ENCODE data around the gene CD83. TPM values are rescaled to one million over a fixed set of nuclear protein-coding genes. Genes with fewer than 3 reads are reported as not detected.
A peak's percentile ranks its signal among the peaks of the same experiment; 100 is the strongest.

CD83 gene
- total and polyA plus RNA-seq, 2 experiments from 2014 or later, result 3.3 to 4.7 TPM

DNA sequence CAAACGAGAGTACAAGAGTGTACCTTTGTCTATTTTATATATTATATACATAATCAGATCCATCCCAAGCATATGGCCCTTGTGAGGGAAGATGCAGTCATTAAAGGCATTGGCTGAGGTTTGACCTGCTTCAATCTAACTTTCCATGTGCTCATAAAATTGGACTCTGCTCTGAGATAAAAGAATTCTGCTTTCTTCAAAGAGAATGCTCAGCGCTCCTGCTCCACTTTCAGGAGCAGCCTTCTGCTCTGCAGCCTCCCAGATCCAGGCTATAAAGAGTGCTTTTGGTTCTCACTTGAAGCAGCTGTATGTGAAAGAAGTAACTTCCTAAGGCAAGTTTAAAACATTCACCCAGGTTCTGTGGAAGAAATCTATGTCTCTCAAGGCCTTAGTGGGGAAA, 45.3 kb downstream of the CD83 start:
- TF ChIP-seq, protein P1, sequence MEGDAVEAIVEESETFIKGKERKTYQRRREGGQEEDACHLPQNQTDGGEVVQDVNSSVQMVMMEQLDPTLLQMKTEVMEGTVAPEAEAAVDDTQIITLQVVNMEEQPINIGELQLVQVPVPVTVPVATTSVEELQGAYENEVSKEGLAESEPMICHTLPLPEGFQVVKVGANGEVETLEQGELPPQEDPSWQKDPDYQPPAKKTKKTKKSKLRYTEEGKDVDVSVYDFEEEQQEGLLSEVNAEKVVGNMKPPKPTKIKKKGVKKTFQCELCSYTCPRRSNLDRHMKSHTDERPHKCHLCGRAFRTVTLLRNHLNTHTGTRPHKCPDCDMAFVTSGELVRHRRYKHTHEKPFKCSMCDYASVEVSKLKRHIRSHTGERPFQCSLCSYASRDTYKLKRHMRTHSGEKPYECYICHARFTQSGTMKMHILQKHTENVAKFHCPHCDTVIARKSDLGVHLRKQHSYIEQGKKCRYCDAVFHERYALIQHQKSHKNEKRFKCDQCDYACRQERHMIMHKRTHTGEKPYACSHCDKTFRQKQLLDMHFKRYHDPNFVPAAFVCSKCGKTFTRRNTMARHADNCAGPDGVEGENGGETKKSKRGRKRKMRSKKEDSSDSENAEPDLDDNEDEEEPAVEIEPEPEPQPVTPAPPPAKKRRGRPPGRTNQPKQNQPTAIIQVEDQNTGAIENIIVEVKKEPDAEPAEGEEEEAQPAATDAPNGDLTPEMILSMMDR (IDR thresholded peaks at IDR 0.05; ENCODE audit: low read depth, low read length), result no peak

DNA sequence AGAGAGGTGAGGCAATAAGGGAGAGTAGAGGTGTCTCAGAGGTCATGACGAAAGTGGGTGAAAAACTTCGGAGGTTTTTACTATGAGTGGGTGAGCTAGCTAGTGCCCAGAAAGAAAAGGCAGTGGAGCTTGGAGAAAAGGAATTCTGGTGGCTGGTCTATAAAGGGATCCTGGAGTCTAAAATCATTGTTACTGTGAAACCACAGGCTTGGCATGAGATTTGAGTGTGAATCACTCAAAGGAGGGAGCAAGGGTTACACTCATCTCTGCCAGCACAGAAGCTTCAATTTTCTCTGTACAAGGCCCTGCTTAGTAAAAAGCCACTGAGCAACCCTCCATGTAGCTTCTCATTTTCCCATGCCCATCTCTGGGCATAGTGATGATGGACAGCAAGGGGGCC, 47.5 kb downstream of the CD83 start:
- Histone ChIP-seq H3K9me3 (ENCODE audit: low read depth) (no peaks in the 10 kb centered on the region), H3K27me3 (peaks cover 5% of the 10 kb centered on the region), H3K36me3 (no peaks in the 10 kb centered on the region), H3K4me1 (ENCODE audit: low read depth) (no peaks in the 10 kb centered on the region), H3K27ac (no peak overlapping the region), H3K4me3 (no peak overlapping the region)
- TF ChIP-seq, protein P1 (IDR thresholded peaks at IDR 0.05; ENCODE audit: low read depth, low read length), result no peak
- DNase-seq (ENCODE audit: low read depth in 1 of 2, low spot score in 1 of 2), result peak in 1 of 2 donors; percentile 83

More for the DNA sequence above, 45.3 kb downstream of the CD83 start:
- Histone ChIP-seq H3K36me3 (no peaks in the 10 kb centered on the region), H3K4me1 (ENCODE audit: low read depth) (no peaks in the 10 kb centered on the region), H3K4me3 (no peak overlapping the region), H3K9me3 (ENCODE audit: low read depth) (no peaks in the 10 kb centered on the region), H3K27me3 (peaks cover 5% of the 10 kb centered on the region), H3K27ac (no peak overlapping the region)
- DNase-seq (ENCODE audit: low read depth in 1 of 2, low spot score in 1 of 2), result no peak

DNA sequence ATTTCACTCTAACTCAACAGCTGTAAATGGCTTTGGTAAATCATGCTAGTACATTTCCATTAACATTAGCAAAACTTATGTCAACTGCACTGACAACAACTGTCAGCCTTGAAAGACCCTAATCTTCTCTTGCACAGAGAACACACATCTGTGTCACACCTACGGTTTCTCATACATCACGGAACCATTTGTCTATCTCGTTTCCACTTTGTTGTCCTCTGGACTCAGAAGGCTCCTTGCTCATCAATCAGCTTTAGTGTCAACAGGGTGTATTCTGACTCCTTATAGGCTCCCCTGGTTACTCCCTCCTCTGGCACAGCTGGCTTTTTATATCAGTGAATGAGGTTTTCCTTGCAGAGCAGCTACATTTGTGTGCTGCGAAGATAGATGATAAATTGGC, 49.3 kb downstream of the CD83 start:
- Histone ChIP-seq H3K27me3 (peaks cover 5% of the 10 kb centered on the region), H3K36me3 (no peaks in the 10 kb centered on the region), H3K4me3 (no peak overlapping the region), H3K9me3 (ENCODE audit: low read depth) (no peaks in the 10 kb centered on the region), H3K27ac (no peak overlapping the region), H3K4me1 (ENCODE audit: low read depth) (no peaks in the 10 kb centered on the region)
- TF ChIP-seq, protein P1 (IDR thresholded peaks at IDR 0.05; ENCODE audit: low read depth, low read length), result no peak
- DNase-seq (ENCODE audit: low read depth in 1 of 2, low spot score in 1 of 2), result peak in 1 of 2 donors; percentile 23

DNA sequence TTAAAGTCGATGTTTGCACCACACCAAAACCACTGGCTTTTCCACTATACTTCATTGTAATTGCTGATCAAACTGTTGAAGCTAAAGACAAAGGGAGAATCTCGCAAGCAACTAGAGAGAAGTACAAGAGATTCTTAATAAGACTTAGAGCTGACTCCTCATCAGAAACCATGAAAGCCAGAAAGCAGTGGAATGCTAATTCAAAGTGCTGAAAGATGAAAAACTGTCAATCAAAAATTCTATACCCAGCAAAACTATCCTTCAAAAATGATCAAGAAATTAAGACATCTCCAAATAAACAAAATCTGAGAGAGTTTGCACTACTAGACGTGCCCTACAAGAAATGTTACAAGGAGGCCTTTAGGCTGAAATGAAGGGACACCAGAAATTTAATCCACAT, 52.6 kb downstream of the CD83 start:
- Histone ChIP-seq H3K27ac (no peak overlapping the region), H3K9me3 (ENCODE audit: low read depth) (no peaks in the 10 kb centered on the region), H3K36me3 (no peaks in the 10 kb centered on the region), H3K4me3 (no peak overlapping the region), H3K4me1 (ENCODE audit: low read depth) (no peaks in the 10 kb centered on the region), H3K27me3 (no peaks in the 10 kb centered on the region)
- TF ChIP-seq, protein P1 (IDR thresholded peaks at IDR 0.05; ENCODE audit: low read depth, low read length), result no peak
- no peak for DNase-seq (ENCODE audit: low read depth in 1 of 2, low spot score in 1 of 2)

DNA sequence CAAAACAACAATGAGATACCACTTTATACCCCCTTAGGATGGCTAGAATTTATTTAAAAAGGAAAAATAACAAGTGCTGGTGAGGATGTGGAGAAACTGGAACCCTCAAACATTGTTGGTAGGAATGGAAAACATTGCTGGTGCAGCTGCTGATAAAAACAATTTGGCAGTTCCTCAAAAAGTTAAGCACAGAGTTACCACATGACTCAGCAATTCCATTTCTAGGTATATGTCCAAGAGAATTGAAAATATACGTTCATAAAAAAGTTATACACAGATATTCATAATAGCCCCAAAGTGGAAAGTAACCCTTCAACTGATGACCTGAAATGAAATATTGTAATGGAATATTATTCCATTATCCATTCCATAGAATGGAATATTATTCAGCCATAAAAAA, 55.0 kb downstream of the CD83 start:
- Histone ChIP-seq H3K27ac (no peak overlapping the region), H3K36me3 (no peaks in the 10 kb centered on the region), H3K4me3 (no peak overlapping the region), H3K27me3 (no peaks in the 10 kb centered on the region), H3K9me3 (ENCODE audit: low read depth) (no peaks in the 10 kb centered on the region), H3K4me1 (ENCODE audit: low read depth) (no peaks in the 10 kb centered on the region)
- TF ChIP-seq, protein P1 (IDR thresholded peaks at IDR 0.05; ENCODE audit: low read depth, low read length), result no peak
- no peak for DNase-seq (ENCODE audit: low read depth in 1 of 2, low spot score in 1 of 2)

DNA sequence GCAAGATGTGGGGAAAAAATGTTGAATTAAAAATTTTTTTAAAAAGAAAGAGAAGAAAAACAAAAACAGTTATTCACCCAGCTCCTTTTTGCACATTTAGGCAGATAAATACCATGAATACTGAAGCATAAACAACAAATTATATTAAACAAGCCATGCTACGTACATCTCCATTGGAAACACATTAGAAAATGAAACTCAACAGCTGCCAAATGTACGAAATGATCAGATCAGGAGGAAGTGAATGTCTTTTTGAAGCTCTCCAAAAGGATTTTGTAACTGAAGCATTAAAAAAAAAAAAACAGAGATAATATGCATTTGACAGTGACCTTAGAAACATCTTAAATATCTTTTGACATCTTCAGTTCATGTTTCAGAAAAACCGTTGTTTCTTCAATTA, 56.7 kb downstream of the CD83 start:
- TF ChIP-seq, protein P1 (IDR thresholded peaks at IDR 0.05; ENCODE audit: low read depth, low read length), result no peak
- Histone ChIP-seq H3K36me3 (no peaks in the 10 kb centered on the region), H3K9me3 (ENCODE audit: low read depth) (no peaks in the 10 kb centered on the region), H3K4me3 (no peak overlapping the region), H3K27ac (no peak overlapping the region), H3K27me3 (no peaks in the 10 kb centered on the region), H3K4me1 (ENCODE audit: low read depth) (no peaks in the 10 kb centered on the region)
- DNase-seq (ENCODE audit: low read depth in 1 of 2, low spot score in 1 of 2), result no peak
